H9 (cell line): ENCODE measurements around the gene SUPT3H. TPM values are rescaled to one million over a fixed set of nuclear protein-coding genes. Genes with fewer than 3 reads are reported as not detected.

Source experiments
- DNase-seq: peaks from one replicate; pipeline ENCODE4 v3.0.0-alpha.2; 2017
- H2AFZ ChIP-seq: one replicate; pipeline ENCODE4 v1.6.1; 2013; ENCODE audit warnings: mild to moderate bottlenecking, low read length, control low read depth, moderate library complexity
- H2AK5ac ChIP-seq: 2 replicates; pipeline ENCODE4 v1.6.1; 2013; ENCODE audit warnings: low read length, control low read depth, mixed read lengths; ENCODE audit not compliant: insufficient read length
- H2BK120ac ChIP-seq: one replicate; pipeline ENCODE4 v1.6.1; 2013; ENCODE audit warnings: low read depth, mild to moderate bottlenecking, low read length, control low read depth, inconsistent platforms; ENCODE audit not compliant: poor library complexity, severe bottlenecking
- H2BK12ac ChIP-seq: 2 replicates; pipeline ENCODE4 v1.6.1; 2013; ENCODE audit warnings: low read length, control low read depth, mixed read lengths, low read depth; ENCODE audit not compliant: insufficient read length
- H2BK15ac ChIP-seq: 2 replicates; pipeline ENCODE4 v1.6.1; 2013; ENCODE audit warnings: low read depth, low read length, control low read depth
- H2BK20ac ChIP-seq: one replicate; pipeline ENCODE4 v1.6.1; 2013; ENCODE audit warnings: low read depth, mild to moderate bottlenecking, low read length, control low read depth, inconsistent platforms; ENCODE audit not compliant: poor library complexity, severe bottlenecking
- H2BK5ac ChIP-seq: 2 replicates; pipeline ENCODE4 v1.6.1; 2013; ENCODE audit warnings: low read length, control low read depth, mixed read lengths; ENCODE audit not compliant: insufficient read length
- H3K14ac ChIP-seq: 2 replicates; pipeline ENCODE4 v1.6.1; 2013; ENCODE audit warnings: low read length, control low read depth; ENCODE audit not compliant: insufficient read depth
- H3K18ac ChIP-seq: 2 replicates; pipeline ENCODE4 v1.6.1; 2013; ENCODE audit warnings: low read depth, mild to moderate bottlenecking, mixed read lengths, low read length, control low read depth; ENCODE audit not compliant: insufficient read length
- H3K23ac ChIP-seq: 2 replicates; pipeline ENCODE4 v1.6.1; 2013; ENCODE audit warnings: low read length, control low read depth, mixed read lengths, low read depth; ENCODE audit not compliant: insufficient read length
- H3K23me2 ChIP-seq: 2 replicates; pipeline ENCODE4 v1.6.1; 2013; ENCODE audit warnings: low read depth, mild to moderate bottlenecking, mixed read lengths, low read length, control low read depth; ENCODE audit not compliant: insufficient read length, poor library complexity, severe bottlenecking
- H3K27ac ChIP-seq: 2 replicates; pipeline ENCODE4 v1.5.1; 2013; ENCODE audit warnings: low read length, control low read depth, mixed read lengths, low read depth; ENCODE audit not compliant: insufficient read length
- H3K27me3 ChIP-seq: 2 replicates; pipeline ENCODE4 v1.6.1; 2013; ENCODE audit warnings: low read length, control low read depth, inconsistent platforms; ENCODE audit not compliant: insufficient read depth
- H3K4ac ChIP-seq: 2 replicates; pipeline ENCODE4 v1.6.1; 2013; ENCODE audit warnings: low read depth, mild to moderate bottlenecking, control low read depth, inconsistent platforms, low read length, moderate library complexity
- H3K4me1 ChIP-seq: 2 replicates; pipeline ENCODE4 v1.6.1; 2013; ENCODE audit warnings: low read length, control low read depth, inconsistent platforms; ENCODE audit not compliant: insufficient read depth
- H3K4me2 ChIP-seq: 2 replicates; pipeline ENCODE4 v1.6.1; 2013; ENCODE audit warnings: low read length, control low read depth, mixed read lengths; ENCODE audit not compliant: insufficient read length, insufficient read depth
- H3K56ac ChIP-seq: 2 replicates; pipeline ENCODE4 v1.6.1; 2013; ENCODE audit warnings: low read depth, mild to moderate bottlenecking, mixed read lengths, low read length, control low read depth; ENCODE audit not compliant: insufficient read length
- H3K79me1 ChIP-seq: 2 replicates; pipeline ENCODE4 v1.6.1; 2013; ENCODE audit warnings: low read depth, mild to moderate bottlenecking, moderate library complexity, low read length, control low read depth, inconsistent platforms; ENCODE audit not compliant: insufficient read depth, poor library complexity, severe bottlenecking
- H3K79me2 ChIP-seq: 2 replicates; pipeline ENCODE4 v1.6.1; 2013; ENCODE audit warnings: low read length, control low read depth, inconsistent platforms; ENCODE audit not compliant: insufficient read depth
- H3K9ac ChIP-seq: 2 replicates; pipeline ENCODE4 v1.6.1; 2013; ENCODE audit warnings: low read length, control low read depth, mixed read lengths; ENCODE audit not compliant: insufficient read length; ENCODE audit errors: extremely low read depth
- H3K9me3 ChIP-seq: one replicate; pipeline ENCODE4 v1.6.1; 2013; ENCODE audit warnings: low read depth, low read length, inconsistent platforms; ENCODE audit not compliant: control insufficient read depth
- H3T11ph ChIP-seq: one replicate; pipeline ENCODE4 v1.6.1; 2013; ENCODE audit warnings: mild to moderate bottlenecking, low read length, control low read depth, inconsistent platforms
- H4K20me1 ChIP-seq: one replicate; pipeline ENCODE4 v1.6.1; 2013; ENCODE audit not compliant: control insufficient read depth, insufficient read length, insufficient read depth
- H4K5ac ChIP-seq: 2 replicates; pipeline ENCODE4 v1.6.1; 2013; ENCODE audit warnings: low read depth, mild to moderate bottlenecking, mixed read lengths, low read length, control low read depth; ENCODE audit not compliant: insufficient read length
- H4K8ac ChIP-seq: replicated peaks from 2 replicates; pipeline ENCODE4 v1.6.1; 2013; ENCODE audit warnings: low read length, control low read depth, mixed read lengths, low read depth; ENCODE audit not compliant: insufficient read length
- H4K91ac ChIP-seq: 2 replicates; pipeline ENCODE4 v1.6.1; 2013; ENCODE audit warnings: low read depth, mild to moderate bottlenecking, moderate library complexity, mixed read lengths, low read length, control low read depth; ENCODE audit not compliant: insufficient read length
- H3K27ac Mint-ChIP-seq, 3 experiments: 2 replicates in 2 of 3; 3 replicates in 1 of 3; pipeline ENCODE4 v1.8.0; 2020 to 2021; ENCODE audit warnings: mixed read lengths in 3 of 3, mild to moderate bottlenecking in 1 of 3, moderate library complexity in 1 of 3
- H3K27me3 Mint-ChIP-seq: 2 replicates; pipeline ENCODE4 v1.8.0; 2021; ENCODE audit warnings: low read depth, mild to moderate bottlenecking, moderate library complexity, mixed read lengths
- H3K36me3 Mint-ChIP-seq, 3 experiments: 2 replicates in 2 of 3; 3 replicates in 1 of 3; pipeline ENCODE4 v1.8.0; 2020 to 2021; ENCODE audit warnings: low read depth in 3 of 3, mixed read lengths in 3 of 3; ENCODE audit not compliant: insufficient read depth in 1 of 3
- H3K4me1 Mint-ChIP-seq, 2 experiments: 2 replicates each; pipeline ENCODE4 v1.8.0; 2020; ENCODE audit warnings: mixed read lengths in 2 of 2
- H3K4me3 Mint-ChIP-seq, 2 experiments: 2 replicates in 1 of 2; 3 replicates in 1 of 2; pipeline ENCODE4 v1.8.0; 2020 to 2021; ENCODE audit warnings: mild to moderate bottlenecking in 2 of 2, mixed read lengths in 2 of 2, moderate library complexity in 1 of 2
- H3K9me3 Mint-ChIP-seq, 2 experiments: 2 replicates in 1 of 2; 3 replicates in 1 of 2; pipeline ENCODE4 v1.8.0; 2020; ENCODE audit warnings: mild to moderate bottlenecking in 2 of 2, mixed read lengths in 2 of 2, moderate library complexity in 1 of 2
- CTCF ChIP-seq: fragments of 200-600 bp; sonication (generic); conservative IDR thresholded peaks from 3 replicates; pipeline ENCODE4 v1.8.0; 2021; ENCODE audit warnings: antibody characterized with exemption, mild to moderate bottlenecking
- WGBS: extraction: QIAGEN DNeasy Blood & Tissue Kit; methylation state at CpG from one replicate; pipeline ENCODE4 v1.1.7; 2013; ENCODE audit warnings: missing lambda C conversion rate, low lambda C conversion rate, mixed read lengths; ENCODE audit not compliant: insufficient read length; ENCODE audit errors: extremely low coverage; 5-methylcytosine and 5-hydroxymethylcytosine counted together
- total RNA-seq: library from RNA; stranded (reverse); gene quantifications from 2 replicates; pipeline ENCODE4 v1.2.1, GENCODE V29; 2021

Gene SUPT3H
- total RNA-seq, 1 experiment from 2014 or later: 22.5 TPM

GRCh38 chr6:45094831-45095230 is 282.9 kb downstream of the SUPT3H start:
- Histone ChIP-seq H4K5ac (no peak overlapping the region), H3K18ac (no peak overlapping the region), H3K79me1 (peaks cover 2% of the 10 kb centered on the region), H3K79me2 (no peaks in the 10 kb centered on the region), H4K20me1 (no peaks in the 10 kb centered on the region), H3K9me3 (no peaks in the 10 kb centered on the region), H3K9ac (no peak overlapping the region), H2BK12ac (no peak overlapping the region), H3K27ac (no peak overlapping the region), H2AFZ (no peak overlapping the region), H3K27me3 (no peaks in the 10 kb centered on the region), H4K8ac (no peak overlapping the region), H3K14ac (no peak overlapping the region), H3K4me1 (no peaks in the 10 kb centered on the region), H3K56ac (no peak overlapping the region), H3K4ac (no peak overlapping the region), H4K91ac (no peak overlapping the region), H2BK120ac (no peak overlapping the region), H3K4me2 (no peak overlapping the region), H3K23ac (no peak overlapping the region), H3T11ph (no peak overlapping the region), H2AK5ac (no peak overlapping the region), H2BK15ac (no peak overlapping the region), H3K23me2 (no peaks in the 10 kb centered on the region), H2BK20ac (no peak overlapping the region), H2BK5ac (no peak overlapping the region)
- Mint-ChIP-seq H3K27ac (no peak overlapping the region), H3K9me3 (no peaks in the 10 kb centered on the region), H3K36me3 (peaks cover 0 to 3% (median 0%) of the 10 kb centered on the region in 3 experiments; a peak in 2 of 7 replicates), H3K4me3 (no peak overlapping the region), H3K4me1 (no peaks in the 10 kb centered on the region), H3K27me3 (no peaks in the 10 kb centered on the region)
- no CpG with 5 or more reads among the region's 4 CpGs for WGBS
- DNase-seq: no peak
- no peak for TF ChIP-seq CTCF
